PC-9 (cell line): ENCODE measurements around the gene CA5A. TPM values are rescaled to one million over a fixed set of nuclear protein-coding genes. Genes with fewer than 3 reads are reported as not detected.

ENCODE experiments used
- BruUV-seq: library from RNA; stranded (reverse); fragments of 400-500 nt; replicated peaks from 2 replicates; lab custom pipeline; 2021; lab: Mats Ljungman, UMichigan
- CTCF ChIA-PET: fragments of 300-600 bp; sonication (Branson Sonifier 250); formaldehyde crosslinking; loops from one replicate; lab custom pipeline; 2022; ENCODE audit warnings: antibody characterized with exemption; lab: Charles Lee
- POLR2A ChIA-PET: fragments of 300-600 bp; sonication (Branson Sonifier 250); formaldehyde crosslinking; loops from one replicate; lab custom pipeline; 2022; ENCODE audit warnings: antibody characterized with exemption; ENCODE audit not compliant: unreplicated experiment; lab: Charles Lee
- DNase-seq, 2 experiments: peaks; one replicate each; pipeline versions ENCODE4 v3.0.0 to v3.0.0-alpha.2; 2015 to 2022; ENCODE audit warnings: mixed read lengths in 1 of 2
- H2AFZ ChIP-seq: fragments of 200-600 bp; sonication (generic); 2 replicates; pipeline ENCODE4 v1.8.1; 2017; ENCODE audit warnings: antibody characterized with exemption
- H3F3A ChIP-seq: fragments of 200-600 bp; sonication (generic); 2 replicates; pipeline ENCODE4 v1.8.1; 2017; ENCODE audit warnings: antibody characterized with exemption, mild to moderate bottlenecking, low read depth; ENCODE audit not compliant: insufficient read depth
- H3K27ac ChIP-seq: fragments of 200-600 bp; sonication (generic); 2 replicates; pipeline ENCODE4 v1.6.1; 2016; ENCODE audit warnings: mixed run types
- H3K27me3 ChIP-seq: fragments of 200-600 bp; sonication (generic); 2 replicates; pipeline ENCODE4 v1.6.1; 2016; ENCODE audit warnings: low read depth, mixed run types; ENCODE audit not compliant: insufficient read depth
- H3K36me3 ChIP-seq: fragments of 200-600 bp; sonication (generic); 2 replicates; pipeline ENCODE4 v1.6.1; 2016; ENCODE audit warnings: low read depth, mixed run types
- H3K4me1 ChIP-seq: fragments of 200-600 bp; sonication (generic); replicated peaks from 2 replicates; pipeline ENCODE4 v1.6.1; 2016; ENCODE audit warnings: mixed run types; ENCODE audit not compliant: insufficient read depth
- H3K4me2 ChIP-seq: fragments of 200-600 bp; sonication (generic); 2 replicates; pipeline ENCODE4 v1.6.1; 2017; ENCODE audit warnings: mixed run types
- H3K4me3 ChIP-seq: fragments of 200-600 bp; sonication (generic); 2 replicates; pipeline ENCODE4 v1.6.1; 2016; ENCODE audit warnings: mixed run types
- H3K79me2 ChIP-seq: fragments of 200-600 bp; sonication (generic); 2 replicates; pipeline ENCODE4 v1.6.1; 2017; ENCODE audit warnings: low read depth, mixed run types
- H3K9me2 ChIP-seq: fragments of 200-600 bp; sonication (generic); 2 replicates; pipeline ENCODE4 v1.8.1; 2017; ENCODE audit warnings: mild to moderate bottlenecking; ENCODE audit not compliant: insufficient read depth
- H3K9me3 ChIP-seq: fragments of 200-600 bp; sonication (generic); 2 replicates; pipeline ENCODE4 v1.8.1; 2016; ENCODE audit warnings: low read depth; ENCODE audit not compliant: insufficient read depth
- H4K20me1 ChIP-seq: fragments of 200-600 bp; sonication (generic); 2 replicates; pipeline ENCODE4 v1.8.1; 2017; ENCODE audit not compliant: insufficient read depth
- EZH2 ChIP-seq: fragments of 200-600 bp; sonication (generic); IDR thresholded peaks from 2 replicates; pipeline ENCODE4 v1.8.0; 2017; ENCODE audit warnings: antibody characterized with exemption, low read depth
- intact Hi-C: fragments of 100-400 bp; cut with micrococcal nuclease; formaldehyde crosslinking; loops from one replicate; pipeline ENCODE4 v1.10.0; 2022; ENCODE audit not compliant: unreplicated experiment
- total RNA-seq: library from RNA; stranded (reverse); gene quantifications from 2 replicates; pipeline ENCODE4 v1.2.3, GENCODE V29; 2021
- TF ChIP-seq, protein P1 (sequence below): fragments of 200-600 bp; sonication (generic); conservative IDR thresholded peaks from 2 replicates; pipeline ENCODE4 v1.6.1; 2017; ENCODE audit warnings: mixed run types, antibody characterized with exemption, mild to moderate bottlenecking, moderate library complexity

The CA5A gene
- total RNA-seq, 1 experiment from 2014 or later: 0.26 TPM

GRCh38 chr16:87960296-87960695 is 24.0 kb upstream of the CA5A start:
- Histone ChIP-seq H3K27ac (no peak overlapping the region), H3K27me3 (no peaks in the 10 kb centered on the region), H3K4me2 (no peak overlapping the region), H3K9me3 (no peaks in the 10 kb centered on the region), H3K4me3 (no peak overlapping the region), H3F3A (0 out of 2 replicates have a peak, but pooled peaks cover 7% of the 10 kb centered on the region), H3K9me2 (no peaks in the 10 kb centered on the region), H3K36me3 (no peaks in the 10 kb centered on the region), H3K79me2 (peaks cover 62% of the 10 kb centered on the region), H4K20me1 (peaks cover 5% of the 10 kb centered on the region; the same call in 1 of the 2 replicates), H3K4me1 (no peaks in the 10 kb centered on the region), H2AFZ (no peak overlapping the region)
- no peak for DNase-seq
- ChIA-PET POLR2A (no interaction called here), CTCF (no interaction called here)
- no TSS peak for BruUV-seq
- intact Hi-C loops: no loop called here
- TF ChIP-seq EZH2: no peak
- TF ChIP-seq, protein P1, sequence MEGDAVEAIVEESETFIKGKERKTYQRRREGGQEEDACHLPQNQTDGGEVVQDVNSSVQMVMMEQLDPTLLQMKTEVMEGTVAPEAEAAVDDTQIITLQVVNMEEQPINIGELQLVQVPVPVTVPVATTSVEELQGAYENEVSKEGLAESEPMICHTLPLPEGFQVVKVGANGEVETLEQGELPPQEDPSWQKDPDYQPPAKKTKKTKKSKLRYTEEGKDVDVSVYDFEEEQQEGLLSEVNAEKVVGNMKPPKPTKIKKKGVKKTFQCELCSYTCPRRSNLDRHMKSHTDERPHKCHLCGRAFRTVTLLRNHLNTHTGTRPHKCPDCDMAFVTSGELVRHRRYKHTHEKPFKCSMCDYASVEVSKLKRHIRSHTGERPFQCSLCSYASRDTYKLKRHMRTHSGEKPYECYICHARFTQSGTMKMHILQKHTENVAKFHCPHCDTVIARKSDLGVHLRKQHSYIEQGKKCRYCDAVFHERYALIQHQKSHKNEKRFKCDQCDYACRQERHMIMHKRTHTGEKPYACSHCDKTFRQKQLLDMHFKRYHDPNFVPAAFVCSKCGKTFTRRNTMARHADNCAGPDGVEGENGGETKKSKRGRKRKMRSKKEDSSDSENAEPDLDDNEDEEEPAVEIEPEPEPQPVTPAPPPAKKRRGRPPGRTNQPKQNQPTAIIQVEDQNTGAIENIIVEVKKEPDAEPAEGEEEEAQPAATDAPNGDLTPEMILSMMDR: no peak

- peaks cover 10% of the 10 kb centered on the region for H4K20me1 ChIP-seq
- H3K27ac ChIP-seq: no peak overlapping the region
- no peaks in the 10 kb centered on the region for H3K36me3 ChIP-seq
- H2AFZ ChIP-seq: no peak overlapping the region
- ChIA-PET POLR2A (no interaction called here), CTCF (no interaction called here)
- H3K9me2 ChIP-seq: no peaks in the 10 kb centered on the region
- no peaks in the 10 kb centered on the region for H3K27me3 ChIP-seq
- peaks cover 62% of the 10 kb centered on the region for H3K79me2 ChIP-seq
- no peak for DNase-seq
- BruUV-seq: no TSS peak
- intact Hi-C loops: no loop called here
- TF ChIP-seq, protein P1: no peak
- no peak for TF ChIP-seq EZH2
- no peaks in the 10 kb centered on the region for H3K9me3 ChIP-seq
- H3K4me2 ChIP-seq: no peak overlapping the region
- no peak overlapping the region for H3K4me3 ChIP-seq
- no peaks in the 10 kb centered on the region for H3K4me1 ChIP-seq
- peaks cover 7% of the 10 kb centered on the region; the same call in 1 of the 2 replicates for H3F3A ChIP-seq
Measured at GRCh38 chr16:87959391-87959990, 23.2 kb upstream of the CA5A start.

DNA sequence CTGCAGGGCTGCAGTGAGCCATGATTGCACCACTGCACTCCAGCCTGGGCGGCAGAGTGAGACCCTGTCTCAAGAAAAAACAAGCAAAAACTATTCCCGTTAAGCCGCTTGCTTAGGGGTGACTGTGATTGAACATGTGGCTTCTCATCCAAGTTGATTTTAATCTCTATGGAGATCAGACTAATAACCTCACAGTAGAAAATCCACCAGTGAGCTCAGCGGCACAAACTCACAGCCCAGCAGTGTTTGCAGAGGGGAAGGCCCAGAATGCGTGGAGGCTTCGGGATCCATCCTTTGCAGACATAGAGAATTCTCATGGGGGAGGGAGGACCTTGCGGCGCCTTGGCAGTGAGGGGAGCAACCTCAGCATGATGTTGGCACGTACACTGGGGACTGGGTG is 22.3 kb upstream of the CA5A start:
- Histone ChIP-seq H3K4me3 (no peak overlapping the region), H3K27ac (no peak overlapping the region), H3K4me2 (no peak overlapping the region), H3K36me3 (no peaks in the 10 kb centered on the region), H3K9me3 (no peaks in the 10 kb centered on the region), H3K9me2 (no peaks in the 10 kb centered on the region), H3K79me2 (peaks cover 67% of the 10 kb centered on the region), H3K27me3 (no peaks in the 10 kb centered on the region), H4K20me1 (peaks cover 10% of the 10 kb centered on the region), H3K4me1 (no peaks in the 10 kb centered on the region), H2AFZ (no peak overlapping the region), H3F3A (peaks cover 7% of the 10 kb centered on the region; the same call in 1 of the 2 replicates)
- no peak for DNase-seq
- TF ChIP-seq, protein P1: no peak
- no peak for TF ChIP-seq EZH2
- no TSS peak for BruUV-seq
- intact Hi-C loops: no loop called here
- ChIA-PET CTCF (no interaction called here), POLR2A (no interaction called here)
